Islet of Langerhans (tissue), 1 donor: ENCODE data around the gene AFG1L.
"Not testable (repeated sequence)": the region's sequence is repeated elsewhere in the genome, so short reads cannot be mapped to it uniquely, and the experiment has no call there.

Experiments
- FAIRE-seq: peaks from one replicate; lab custom pipeline; 2011; peaks lifted over from hg19 to GRCh38; lab: Jason Lieb, UNC

The AFG1L gene

DNA sequence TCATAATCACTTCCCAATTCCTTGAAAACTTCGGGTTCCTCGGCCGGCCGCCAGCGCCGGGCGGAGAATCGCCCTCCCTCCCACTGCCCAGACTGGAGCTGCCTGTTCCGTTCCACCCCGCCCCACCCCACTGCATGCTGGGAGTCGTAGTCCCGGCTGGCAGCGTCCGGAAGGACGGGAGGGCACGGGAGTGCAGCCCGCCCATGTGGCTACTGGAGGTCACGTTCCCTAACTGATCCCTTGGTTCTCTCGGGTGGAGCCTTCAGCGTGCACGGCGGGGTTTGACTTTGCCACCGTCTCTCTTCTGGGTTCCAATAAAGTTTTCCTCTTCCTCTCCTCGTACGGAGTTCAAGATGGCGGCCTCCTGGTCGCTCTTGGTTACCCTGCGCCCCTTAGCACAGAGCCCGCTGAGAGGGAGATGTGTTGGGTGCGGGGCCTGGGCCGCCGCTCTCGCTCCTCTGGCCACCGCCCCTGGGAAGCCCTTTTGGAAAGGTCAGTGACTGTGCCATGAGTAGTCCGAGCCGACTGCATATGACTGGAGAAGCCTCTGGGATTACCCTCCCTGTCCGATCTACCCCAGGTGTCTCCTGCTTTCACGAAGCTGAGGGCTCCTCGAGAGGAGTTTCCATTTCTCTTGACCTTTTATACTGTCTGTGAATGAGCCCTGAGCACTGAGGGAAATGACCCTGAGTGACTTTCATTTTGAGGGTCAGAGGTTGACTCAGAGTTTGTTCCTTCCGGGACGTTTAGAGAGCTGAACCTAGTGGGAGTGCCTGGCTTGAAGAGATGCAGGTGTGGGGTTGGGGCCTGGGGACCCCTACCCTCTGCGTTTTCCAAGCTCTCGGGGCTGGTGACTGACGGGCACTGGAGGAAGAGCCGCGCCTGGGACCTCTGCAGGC is at the start of gene AFG1L:
Gene AFG1L (plus strand): TSS at position 328 of the 899 bp plus-strand sequence. CDS start 26 bp downstream, at position 354.
- no peak for FAIRE-seq

DNA sequence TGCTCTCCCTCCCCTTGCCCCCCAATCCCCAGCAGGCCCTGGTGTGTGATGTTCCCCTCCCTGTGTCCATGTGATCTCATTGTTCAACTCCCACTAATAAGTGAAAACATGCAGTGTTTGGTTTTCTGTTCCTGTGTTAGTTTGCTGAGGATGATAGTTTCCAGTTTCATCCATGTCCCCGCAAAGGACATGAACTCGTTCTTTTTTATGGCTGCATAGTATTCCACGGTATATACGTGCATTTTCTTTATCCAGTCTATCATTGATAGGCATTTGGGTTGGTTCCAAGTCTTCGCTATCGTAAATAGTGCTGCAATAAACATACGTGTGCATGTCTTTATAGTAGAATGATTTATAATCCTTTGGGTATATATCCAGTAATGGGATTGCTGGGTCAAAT is 49.8 kb upstream of the AFG1L start:
- not testable (repeated sequence) for FAIRE-seq

DNA sequence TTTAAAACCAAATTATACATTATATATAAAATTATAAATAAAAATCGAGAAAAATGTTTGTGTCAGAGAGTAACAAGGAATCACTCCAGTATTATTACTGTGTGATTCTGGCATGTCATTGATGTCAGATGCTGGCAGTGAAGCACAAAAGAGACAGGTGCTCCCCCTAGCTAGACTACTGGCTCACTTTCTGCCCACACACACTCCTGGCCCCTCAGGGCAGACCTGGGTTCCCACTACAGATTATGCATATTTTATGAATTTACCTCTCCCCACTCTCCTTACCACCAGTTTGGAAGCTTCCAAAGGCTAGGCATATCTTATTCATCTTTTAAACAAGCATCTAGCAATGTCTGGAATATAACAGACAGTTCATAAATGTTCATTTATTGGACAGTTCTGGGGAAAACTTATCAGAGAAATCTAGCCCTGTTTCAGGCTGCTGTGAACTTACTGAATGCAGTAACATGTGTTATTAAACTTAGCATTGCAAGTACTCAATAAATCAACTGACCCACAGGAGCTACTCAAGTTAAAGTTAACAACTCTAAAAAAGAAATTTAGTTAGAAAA is 46.8 kb upstream of the AFG1L start:
- no peak for FAIRE-seq

DNA sequence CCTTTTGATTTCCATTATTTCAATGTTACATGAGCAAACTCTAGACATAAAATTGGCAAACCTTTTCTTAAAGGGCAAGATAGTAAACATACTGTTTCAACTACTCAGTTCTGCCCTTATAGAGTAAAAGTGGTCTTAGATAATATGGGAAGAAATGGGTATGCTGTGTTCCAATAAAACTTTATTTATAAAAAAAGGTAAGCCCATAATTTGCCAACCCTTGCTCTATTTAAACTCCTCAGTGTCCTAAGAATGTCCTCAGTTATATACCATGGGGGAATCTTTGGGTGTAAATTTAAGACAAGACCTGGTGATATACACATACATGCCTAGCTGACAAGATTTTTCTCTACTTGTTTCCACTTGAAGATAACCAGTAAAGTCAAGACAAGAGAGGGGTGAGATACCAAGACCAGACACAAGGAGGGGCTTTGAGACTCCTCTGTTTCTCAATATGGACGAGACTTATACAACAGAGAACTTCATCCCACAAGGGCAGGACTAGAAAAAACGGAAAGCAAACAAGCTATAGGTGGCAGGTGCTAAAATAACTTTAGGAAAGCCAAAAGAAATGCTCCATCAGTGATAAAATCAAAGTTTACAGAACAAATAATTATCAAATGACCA is 44.5 kb upstream of the AFG1L start:
- no peak for FAIRE-seq

DNA sequence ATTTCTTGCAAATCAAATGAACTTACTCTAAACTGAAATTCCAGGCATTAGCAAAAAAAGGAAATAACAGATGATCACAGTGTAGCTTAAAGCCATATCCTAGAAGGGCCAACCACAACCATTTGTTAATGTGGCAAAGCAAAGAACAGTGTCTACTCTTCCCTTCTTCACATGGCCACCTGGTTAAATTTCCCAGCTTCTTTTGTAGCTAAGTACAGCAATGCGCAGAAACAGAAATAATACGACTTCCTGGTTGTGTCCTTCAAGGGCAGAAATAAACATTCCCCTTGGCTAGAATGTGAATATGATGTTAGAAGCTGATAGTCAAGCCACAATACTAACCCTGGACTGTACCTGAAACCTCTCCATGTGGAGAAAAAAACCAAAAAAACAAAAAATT is 43.6 kb upstream of the AFG1L start:
- FAIRE-seq = no peak

DNA sequence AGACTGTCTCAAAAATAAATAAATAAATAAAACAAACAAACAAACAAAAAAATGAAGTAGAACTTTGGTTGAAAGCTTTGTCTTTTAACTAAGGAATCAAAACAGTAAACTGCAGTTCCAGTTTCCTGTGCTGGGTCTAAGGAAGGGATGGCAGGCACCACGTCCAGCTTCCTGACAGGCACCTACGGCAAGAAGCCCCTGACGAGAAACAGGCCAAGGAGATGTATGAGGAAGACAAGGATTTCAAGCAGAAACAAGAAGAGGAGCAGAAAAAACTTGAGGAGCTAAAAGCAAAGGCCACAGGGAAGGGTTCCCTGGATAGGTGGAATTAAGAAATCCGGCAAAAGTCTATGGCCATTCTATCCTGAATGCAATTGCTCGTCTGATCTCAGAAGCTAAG is 42.8 kb upstream of the AFG1L start:
- no peak for FAIRE-seq

DNA sequence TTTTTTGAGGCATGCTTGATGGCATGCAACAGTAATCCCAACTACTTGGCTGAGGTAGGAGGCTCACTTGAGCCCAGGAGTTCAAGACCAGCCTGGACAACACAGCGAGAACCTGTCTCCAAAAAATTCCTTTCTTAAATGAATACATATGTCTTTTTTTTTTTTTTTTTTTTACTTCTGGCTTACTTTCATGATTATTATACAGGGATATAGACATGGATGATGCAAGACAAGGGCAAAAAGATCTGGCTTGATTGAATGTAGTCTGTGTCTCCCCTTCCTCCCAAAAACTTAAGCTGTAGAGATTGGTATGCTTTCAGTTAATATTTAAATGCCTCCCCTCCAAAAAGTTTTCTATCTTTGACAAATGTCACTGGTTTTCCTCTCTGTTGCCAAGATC is 41.6 kb upstream of the AFG1L start:
- FAIRE-seq = no peak

DNA sequence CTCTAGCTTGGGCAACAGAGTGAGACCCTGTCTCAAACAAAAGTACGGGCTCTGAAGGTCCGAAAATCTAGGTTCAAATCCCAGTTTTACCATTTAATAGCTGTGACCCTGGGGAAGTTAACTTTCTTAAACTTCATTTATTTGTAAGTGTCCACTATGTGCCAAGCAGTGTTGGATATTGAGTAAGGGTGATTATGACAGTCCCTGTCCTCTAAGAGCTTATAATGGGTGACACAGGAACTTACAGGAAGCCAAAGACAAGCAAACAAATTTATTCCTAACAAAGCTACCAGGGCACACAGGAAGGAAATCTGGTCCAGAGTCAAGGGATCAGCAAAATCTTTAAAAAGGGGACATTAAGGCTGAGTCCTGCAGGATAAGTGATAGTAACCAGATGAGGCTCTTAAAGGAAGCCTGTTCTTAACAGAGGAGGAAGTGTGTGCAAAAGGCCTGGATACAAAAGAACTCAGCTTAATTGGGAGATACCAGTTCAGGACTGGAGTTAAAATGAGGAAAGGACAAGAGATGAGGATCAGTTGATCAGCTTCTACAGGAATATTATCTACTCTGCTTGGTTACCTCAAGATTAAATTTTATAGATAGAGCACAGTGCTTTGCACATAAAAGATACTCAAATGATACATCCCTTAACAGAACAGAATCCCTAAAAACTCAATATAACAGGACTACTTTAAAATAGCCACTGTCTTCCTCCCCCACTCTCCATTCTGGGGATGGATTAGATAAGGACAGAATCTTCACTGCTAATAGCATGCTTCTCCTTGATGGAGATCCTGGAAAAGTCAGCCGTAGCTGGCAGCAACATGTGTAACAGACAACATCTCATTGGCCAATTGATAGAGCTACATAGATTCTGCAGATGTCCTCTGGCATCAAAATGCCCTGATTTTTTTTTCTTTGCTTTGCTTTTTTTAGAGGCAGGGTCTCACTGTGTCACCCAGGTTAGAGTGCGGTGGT is 40.1 kb upstream of the AFG1L start:
- no peak for FAIRE-seq

DNA sequence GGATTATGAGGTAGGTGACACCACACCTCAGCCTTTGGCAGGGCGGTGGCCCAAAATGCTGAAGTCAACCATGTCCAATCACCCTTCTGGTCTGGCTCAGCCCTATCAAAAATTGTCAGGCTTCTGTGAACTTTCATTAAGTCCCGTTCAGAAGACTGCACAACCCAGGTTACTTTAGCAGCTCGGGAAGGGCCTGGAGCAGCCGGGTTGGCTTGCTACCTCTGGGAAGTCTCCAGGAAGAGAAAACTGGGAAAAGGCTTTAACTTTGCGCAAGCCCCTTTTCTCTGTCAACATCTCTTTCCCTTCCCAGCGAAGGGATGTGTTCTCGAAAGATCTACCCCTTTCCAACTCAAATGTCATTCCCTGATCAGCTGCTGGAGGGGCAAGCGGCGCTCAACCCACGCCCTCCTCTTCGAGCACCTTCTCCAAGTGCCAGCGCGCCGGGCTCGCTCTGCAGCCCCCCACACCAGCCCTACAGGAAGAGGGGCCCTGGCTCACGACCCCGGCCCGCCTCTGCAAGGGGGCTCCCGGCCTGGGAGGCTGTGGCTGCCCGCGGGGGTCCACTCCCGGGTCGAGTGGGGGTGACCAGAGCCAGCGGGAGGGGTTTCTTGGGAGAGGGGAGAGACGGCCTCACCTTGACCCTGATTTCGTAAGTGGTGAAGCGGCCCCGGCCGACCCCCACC is 34.6 kb upstream of the AFG1L start:
- FAIRE-seq = no peak

DNA sequence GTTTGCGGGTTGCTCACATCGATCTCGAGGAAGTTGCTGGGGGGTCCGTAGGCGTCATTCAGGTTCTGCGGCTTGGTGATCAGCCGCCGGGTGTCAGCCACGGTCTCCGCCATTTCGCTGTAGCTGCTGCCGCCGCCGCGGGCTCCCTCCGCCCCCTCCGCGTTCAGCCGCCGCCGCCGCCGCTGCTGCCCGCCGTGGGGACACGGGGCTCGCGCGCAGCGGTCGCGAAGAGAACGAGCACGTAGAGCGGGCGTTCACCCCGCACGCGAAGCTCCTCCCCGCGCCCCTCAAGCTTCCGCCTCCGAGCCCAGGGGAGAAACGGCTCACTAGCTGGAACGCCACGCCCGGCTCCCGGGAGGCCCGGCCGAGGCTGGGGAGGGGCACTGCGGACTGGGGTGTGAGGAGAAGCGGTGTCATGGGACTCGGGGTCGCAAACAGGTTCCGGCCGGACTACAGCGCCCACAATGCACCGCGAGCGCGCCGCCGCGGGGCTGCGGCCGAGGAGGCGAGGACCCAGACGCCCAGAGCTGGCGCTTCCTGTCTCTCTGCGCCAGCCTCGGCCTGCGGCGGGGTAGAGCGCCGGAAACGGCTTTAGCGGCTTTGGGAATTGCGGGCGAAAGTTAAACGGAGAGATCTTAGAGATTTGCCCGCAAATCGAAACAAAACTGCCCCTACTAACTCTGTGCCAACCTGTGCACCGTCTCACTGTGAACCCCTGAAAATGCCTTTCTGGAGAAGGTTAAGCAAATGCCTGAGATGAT is 33.9 kb upstream of the AFG1L start, which contains the start of gene SNX3:
Gene SNX3 (minus strand): TSS at position 232 of the 761 bp plus-strand sequence. CDS start 119 bp downstream, at position 113.
- FAIRE-seq = peak; percentile 27

DNA sequence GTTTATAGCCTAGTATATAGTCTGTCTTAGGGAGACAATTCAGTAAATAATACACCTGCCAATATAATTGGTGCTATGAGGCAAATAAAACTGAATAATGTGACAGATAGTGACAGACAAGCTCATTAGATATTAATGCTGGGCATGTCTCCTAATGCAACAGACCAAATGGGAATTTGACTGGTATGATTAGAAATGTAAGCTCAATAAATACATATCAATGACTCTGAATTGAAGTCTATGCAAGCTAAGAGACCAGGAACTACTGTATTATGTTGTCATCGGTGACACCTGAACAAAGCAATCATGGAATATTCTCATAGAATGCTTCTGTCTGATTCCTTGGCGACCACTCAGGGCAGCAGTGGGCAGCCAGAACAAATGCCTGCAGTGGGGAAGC is 31.5 kb upstream of the AFG1L start:
- FAIRE-seq = no peak

DNA sequence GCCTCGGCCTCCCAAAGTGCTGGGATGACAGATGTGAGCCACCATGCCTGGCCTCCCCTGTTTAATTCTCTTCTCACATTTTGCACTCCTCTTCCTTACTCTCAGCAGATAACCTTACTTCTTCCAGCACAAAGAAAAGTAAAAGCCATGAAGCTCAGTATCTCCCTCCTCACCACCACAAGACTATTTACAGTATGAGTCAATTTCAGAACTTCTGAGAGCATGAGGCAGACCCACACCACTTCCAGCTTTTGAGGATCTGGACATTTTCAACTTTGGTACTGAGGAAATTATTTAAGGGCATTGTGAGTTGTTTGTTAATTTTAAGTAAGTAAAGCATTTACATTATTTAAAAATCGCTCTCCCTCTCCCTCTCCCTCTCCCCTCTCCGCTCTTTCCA is 26.0 kb upstream of the AFG1L start:
- FAIRE-seq = no peak

DNA sequence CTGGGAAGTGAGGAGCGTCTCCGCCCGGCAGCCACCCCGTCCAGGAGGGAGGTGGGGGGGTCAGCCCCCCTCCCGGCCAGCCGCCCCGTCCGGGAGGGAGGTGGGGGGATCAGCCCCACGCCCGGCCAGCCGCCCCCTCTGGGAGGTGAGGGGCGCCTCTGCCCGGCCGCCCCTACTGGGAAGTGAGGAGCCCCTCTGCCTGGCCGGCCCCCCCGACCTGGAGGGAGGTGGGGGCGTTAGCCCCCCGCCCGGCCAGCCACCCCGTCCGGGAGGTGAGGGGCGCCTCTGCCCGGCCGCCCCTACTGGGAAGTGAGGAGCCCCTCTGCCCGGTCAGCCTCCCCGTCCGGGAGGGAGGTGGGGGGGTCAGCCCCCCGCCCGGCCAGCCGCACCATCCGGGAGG is 24.9 kb upstream of the AFG1L start:
- FAIRE-seq = not testable (repeated sequence)

DNA sequence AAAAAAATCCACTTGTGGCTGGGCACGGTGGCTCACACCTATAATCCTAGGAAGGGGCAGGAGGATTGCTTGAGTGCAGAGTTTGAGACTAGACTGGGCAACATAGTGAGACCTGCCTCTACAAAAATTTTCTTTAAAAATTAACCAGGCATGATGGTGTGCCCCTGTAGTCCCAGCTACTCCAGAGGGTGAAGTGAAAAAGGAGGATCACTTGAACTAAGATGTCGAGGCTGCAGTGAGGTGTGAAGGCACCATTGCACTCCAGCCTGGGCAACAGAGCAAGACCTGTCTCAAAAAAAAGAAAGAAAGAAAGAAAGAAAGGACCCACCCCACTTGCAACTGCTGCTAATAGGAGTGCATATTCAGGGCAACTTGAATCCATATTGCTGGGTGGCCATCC is 20.3 kb upstream of the AFG1L start:
- no peak for FAIRE-seq

DNA sequence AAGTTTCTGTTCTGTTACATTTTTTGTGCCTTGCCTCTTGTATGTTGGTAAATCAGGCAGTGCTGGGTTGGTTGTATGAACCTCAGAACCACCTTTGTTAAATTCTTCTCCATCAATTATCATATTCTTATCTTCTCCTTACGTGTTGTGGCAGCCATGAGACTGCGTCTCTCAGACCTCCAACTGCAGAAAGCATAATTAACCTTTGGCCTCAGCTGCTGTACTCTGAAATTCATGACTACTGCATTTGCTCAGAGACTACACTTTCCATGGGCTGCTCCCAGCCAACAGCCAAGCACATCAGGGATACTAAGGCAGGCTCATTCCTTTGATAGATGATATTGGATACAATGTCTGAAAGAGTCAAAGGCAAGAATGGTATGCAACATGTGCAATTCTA is 18.9 kb upstream of the AFG1L start:
- FAIRE-seq = no peak

DNA sequence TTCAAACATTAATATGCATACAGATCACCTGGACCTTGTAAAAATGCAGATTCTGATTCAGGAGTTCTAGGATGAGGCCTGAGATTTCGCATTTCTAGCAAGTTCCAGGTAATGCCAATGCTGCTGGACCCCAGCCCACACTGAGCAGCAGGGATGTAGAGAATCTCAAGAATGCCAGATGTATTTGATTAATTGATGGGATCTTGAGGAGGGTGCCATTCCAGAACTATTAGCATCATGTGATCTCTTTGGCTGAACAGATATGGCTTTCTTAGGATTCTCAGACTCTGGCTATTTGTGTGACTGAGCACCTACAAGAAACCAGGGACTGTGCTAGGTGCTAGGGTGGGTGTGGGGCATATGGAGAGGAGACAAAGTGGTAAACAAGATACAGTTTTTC is 17.6 kb upstream of the AFG1L start:
- FAIRE-seq = no peak

DNA sequence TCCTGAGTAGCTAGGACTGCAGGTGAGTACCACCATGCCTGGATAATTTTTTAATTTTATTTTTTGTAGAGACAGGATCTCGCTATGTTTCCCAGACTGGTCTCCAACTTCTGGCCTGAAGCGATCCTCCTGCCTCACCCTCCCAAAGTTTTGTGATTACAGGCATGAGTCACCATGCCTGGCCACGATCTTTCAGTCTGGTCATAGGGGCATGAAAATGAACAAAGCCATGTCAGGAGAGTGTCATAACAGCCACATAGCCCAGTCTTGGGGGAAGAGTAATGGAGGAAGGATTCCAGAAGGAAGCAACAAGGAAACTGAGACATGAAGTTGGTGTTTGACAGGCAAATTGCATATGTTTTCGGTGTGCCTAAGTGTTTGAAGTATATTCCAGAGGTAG is 17.0 kb upstream of the AFG1L start:
- no peak for FAIRE-seq

DNA sequence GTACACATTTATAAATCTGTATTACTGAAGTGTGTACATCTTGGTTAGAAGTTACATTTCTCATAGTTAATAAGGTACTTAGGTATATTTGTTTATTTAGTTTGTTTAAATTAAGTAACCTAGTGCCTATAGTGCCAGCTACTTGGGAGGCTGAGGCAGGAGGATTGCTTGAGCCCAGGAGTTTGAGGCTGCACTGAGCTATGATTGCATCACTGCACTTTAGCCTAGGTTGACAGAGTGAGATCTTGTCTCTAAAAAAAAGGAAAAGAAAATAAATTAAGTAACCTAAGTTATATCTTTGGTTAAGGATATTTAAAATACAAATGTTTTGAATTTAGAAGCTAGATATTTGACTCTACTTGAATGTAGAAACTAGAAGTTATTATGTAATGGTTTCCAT is 9.5 kb upstream of the AFG1L start:
- no peak for FAIRE-seq

DNA sequence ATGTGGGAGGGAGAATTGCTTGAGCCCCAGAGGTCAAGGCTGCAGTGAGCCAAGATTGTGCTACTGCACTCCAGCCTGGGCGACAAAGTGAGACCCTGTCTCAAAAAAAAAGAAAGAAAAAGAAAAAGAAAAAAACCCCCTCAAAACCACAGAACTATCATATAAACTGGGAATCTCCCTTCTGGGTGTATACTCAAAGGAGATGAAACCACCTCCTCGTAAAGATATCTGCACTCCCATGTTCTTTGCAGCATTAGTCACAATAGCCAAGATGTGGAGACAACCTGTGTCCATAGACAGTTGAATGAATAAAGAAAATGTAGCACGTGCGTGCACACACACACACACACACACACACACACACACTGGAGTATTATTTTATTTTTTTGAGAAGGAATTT is 8.5 kb upstream of the AFG1L start:
- no peak for FAIRE-seq

DNA sequence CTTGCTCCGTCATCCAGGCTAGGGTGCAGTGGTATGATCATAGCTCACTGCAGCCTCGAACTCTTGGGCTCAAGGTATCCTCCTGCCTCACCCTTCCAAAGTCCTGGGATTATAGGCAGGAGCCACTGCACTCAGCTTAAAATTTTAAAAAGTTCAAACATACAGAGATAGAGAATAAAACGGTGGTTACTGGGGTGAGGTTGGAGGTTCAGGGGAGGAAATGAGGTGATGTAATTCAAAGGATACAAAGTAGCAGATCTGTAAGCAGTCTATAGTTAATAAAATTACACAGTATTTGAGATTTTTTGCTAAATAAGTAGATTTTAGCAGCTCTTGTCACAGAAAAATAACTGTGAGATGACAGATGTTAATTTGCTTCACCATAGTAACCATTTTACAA is 7.5 kb upstream of the AFG1L start:
- FAIRE-seq = no peak

DNA sequence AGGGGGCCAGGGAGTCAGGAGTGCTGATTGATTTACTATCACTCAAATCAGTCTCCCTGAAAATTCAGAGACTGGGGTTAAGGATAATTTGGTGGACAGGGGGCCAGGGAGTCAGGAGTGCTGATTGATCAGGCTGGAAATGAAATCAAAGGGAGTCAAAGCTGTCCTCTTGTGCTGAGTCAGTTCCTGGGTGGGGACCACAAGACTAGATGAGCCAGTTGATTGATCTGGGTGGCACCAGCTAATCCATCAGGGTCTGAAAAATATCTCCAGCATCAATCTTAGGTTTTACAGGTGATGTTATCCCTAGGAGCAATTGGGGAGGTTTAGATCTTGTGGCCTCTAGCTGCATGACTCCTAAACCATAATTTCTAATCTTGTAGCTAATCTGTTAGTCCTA is 6.1 kb upstream of the AFG1L start:
- no peak for FAIRE-seq
